ENCODE measurements around the gene PSG11.
"Not testable (repeated sequence)": the region's sequence is repeated elsewhere in the genome, so short reads cannot be mapped to it uniquely, and the experiment has no call there.

PSG11 gene

DNA sequence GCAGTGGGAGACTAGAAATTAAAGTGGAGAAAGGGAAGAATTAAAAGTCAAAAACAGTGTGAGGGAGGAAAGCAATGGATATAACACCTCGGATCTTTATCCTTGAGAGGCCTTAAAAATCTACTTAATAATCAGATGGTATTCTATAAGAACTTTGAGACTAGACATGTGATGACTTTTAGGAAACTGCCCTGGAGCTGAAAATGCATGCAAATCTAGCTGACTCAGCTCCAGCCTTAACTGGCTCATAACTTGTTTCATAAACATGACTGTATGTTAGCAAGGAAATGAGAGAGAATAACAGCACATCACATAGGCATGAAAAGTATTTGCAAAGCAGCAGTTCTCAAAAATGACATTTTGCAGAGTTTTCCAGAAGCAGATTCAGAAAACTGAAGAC lies 38.1 kb downstream of the PSG11 start:
- DNase-seq, result not testable (repeated sequence)

DNA sequence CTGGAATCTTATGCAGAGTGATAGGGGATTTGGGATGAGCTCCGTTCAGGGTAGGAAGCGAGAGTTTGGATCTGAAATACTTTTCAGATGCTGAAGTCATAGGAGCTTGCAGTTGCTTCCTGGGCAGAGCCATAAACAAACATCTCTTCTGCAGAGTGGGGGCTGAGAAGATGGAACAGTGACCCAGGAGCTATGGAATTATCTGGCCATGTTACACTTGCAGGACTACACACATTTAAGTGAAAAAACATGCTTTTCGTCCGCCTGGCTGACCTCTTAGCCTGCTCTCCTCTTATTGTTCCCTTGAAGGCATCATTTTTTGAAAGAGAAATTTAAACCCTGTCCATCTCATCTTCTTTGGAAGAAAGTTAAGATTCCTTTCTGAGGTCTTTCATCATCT lies 40.7 kb downstream of the PSG11 start:
- DNase-seq, result no peak

DNA sequence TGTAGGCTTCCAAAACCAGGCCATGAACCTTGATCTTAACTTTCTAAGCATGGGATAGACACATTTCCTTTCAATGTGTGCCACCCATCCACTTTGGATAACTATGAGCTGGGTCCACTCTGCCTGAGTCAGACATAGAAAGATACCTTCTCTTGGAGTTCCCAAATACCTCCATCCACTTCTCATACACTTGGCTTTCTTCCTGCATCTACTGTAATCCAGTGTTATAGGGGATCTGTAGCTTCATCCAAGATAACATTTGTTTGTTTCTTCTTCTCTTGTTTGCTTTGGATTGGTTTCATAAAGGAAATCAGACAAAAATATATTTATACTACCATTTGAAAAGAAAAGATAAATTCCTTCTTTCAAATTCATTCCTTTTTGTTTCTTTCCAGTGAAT lies 44.2 kb downstream of the PSG11 start:
- not testable (repeated sequence) for DNase-seq

DNA sequence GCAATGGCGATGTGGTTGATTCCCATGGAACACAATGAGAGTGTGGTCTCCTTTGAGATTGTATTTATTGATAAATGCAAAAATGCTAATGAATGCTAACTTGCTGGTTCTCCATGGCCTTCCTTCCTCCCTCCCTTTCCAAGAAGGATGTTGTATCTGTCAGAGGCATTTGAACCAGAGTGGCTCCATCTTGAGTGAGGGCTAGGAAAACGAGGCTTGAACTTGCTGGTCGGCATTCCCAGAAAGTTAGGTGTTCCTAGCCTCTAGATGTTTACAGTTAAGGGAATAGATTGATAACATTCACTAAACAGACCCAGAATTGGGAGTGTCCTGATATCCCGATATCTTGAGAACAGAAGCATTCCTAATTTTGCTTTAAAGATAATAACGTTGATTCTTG lies 54.8 kb downstream of the PSG11 start:
- not testable (repeated sequence) for DNase-seq

DNA sequence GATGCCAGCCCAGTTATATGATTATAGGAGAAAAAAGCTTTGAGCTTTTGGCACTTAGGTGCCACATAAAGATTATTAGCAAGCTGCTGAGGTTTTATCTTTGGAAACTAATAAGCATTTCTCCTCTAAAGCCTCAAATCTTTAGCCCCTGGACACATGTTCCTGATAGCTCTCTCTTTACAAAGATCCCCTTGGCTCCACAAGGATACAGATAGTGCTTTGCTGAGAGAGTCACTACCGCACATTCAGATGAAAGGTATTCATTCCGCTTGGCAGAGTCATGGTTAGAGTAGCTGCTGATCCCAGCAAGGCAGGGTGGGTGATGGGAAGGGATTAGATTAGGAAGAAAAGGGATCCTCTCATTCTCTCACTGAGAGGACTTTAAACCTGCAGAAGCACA lies 61.1 kb downstream of the PSG11 start:
- no peak for DNase-seq

DNA sequence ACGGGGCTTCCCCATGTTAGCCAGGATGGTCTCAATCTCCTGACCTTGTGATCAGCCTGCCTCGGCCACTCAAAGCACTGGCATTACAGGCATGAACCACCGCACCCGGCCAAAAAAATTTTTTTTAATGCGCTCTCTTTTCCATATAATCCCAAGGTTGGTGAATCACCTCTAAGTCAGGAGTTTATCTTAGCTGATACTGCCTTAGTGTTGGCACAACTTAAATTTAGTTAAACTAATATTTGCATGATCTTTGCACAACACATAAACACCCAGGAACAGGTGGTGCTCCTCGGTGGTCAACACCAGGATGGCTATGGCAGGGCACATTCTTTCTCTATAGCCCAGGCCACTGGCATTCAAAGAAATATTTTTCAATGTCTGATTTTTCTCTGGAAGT lies 65.2 kb downstream of the PSG11 start:
- DNase-seq, result no peak
